ENCODE results near the gene CTU2.

GRCh38 chr16:88761830-88762229, 55.5 kb downstream of the CTU2 start:
- TF ChIP-seq CTCF (IDR thresholded peaks at IDR 0.05) (no peak), POLR2A (IDR thresholded peaks at IDR 0.05) (no peak)
